Astrocyte of the spinal cord (primary cell): ENCODE measurements around the gene PARD3B.

Experiments
- DNase-seq: peaks from one replicate; pipeline ENCODE4 v3.0.0; 2011; ENCODE audit warnings: low read depth, low spot score
- H3K4me3 ChIP-seq: 2 replicates; pipeline ENCODE4 v1.5.1; 2011; ENCODE audit warnings: low read depth, mild to moderate bottlenecking, low read length, moderate library complexity
- in situ Hi-C: cut with HindIII; loops from 2 replicates; pipeline ENCODE4 v1.10.0; 2017; ENCODE audit warnings: low sequenced_read_pairs
- TF ChIP-seq, protein P1 (sequence below): IDR thresholded peaks from 2 replicates; pipeline ENCODE4 v1.5.1; 2012; ENCODE audit warnings: low read depth, mild to moderate bottlenecking, low read length, inconsistent platforms

PARD3B gene

GRCh38 chr2:204515416-204515815 lies 29.9 kb upstream of the PARD3B start:
- no peak overlapping the region for H3K4me3 ChIP-seq
- TF ChIP-seq, protein P1, sequence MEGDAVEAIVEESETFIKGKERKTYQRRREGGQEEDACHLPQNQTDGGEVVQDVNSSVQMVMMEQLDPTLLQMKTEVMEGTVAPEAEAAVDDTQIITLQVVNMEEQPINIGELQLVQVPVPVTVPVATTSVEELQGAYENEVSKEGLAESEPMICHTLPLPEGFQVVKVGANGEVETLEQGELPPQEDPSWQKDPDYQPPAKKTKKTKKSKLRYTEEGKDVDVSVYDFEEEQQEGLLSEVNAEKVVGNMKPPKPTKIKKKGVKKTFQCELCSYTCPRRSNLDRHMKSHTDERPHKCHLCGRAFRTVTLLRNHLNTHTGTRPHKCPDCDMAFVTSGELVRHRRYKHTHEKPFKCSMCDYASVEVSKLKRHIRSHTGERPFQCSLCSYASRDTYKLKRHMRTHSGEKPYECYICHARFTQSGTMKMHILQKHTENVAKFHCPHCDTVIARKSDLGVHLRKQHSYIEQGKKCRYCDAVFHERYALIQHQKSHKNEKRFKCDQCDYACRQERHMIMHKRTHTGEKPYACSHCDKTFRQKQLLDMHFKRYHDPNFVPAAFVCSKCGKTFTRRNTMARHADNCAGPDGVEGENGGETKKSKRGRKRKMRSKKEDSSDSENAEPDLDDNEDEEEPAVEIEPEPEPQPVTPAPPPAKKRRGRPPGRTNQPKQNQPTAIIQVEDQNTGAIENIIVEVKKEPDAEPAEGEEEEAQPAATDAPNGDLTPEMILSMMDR = no peak
- in situ Hi-C loops = no loop called here
- no peak for DNase-seq

GRCh38 chr2:204517154-204517553 lies 28.1 kb upstream of the PARD3B start:
- in situ Hi-C loops = no loop called here
- TF ChIP-seq, protein P1 = no peak
- no peak overlapping the region for H3K4me3 ChIP-seq
- no peak for DNase-seq

DNA sequence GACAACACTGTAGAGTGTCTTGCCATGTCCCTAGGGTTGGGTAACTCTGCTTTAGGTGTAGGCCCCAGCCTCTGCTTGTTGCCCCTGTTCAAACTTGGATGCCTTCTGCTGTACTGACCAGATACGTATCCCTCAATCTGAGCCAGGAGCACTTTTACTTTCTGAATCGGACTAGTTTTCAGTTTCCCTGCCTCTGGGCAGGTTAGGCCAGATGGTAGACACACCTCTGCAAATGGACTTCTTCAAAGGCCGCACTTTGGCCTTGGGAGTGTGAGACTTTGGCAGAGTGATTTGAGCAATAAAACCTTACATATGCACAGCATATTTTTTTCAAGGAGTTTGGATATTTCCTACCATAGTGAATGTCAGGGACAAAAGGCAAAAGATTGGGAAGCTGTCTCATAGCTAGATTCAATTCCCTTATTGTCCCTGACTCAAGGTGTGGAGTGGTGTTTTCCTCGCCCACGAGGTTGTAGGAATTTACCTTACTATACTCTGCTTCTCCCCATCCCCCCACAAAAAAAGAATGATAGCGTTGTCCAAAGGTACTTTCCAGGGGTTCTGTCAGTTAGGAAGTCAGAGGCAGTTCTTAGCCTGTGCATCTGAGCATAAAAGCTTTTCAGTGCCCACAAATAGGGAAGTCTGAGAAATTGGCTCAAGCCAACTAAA lies 15.3 kb upstream of the PARD3B start:
- H3K4me3 ChIP-seq = no peak overlapping the region
- no peak for DNase-seq
- in situ Hi-C loops = no loop called here
- TF ChIP-seq, protein P1 = no peak

- DNase-seq = no peak
- no peak overlapping the region for H3K4me3 ChIP-seq
- in situ Hi-C loops = no loop called here
- TF ChIP-seq, protein P1 = no peak
These were observed 14.8 kb upstream of the PARD3B start for GRCh38 chr2:204530464-204530805.

GRCh38 chr2:204533629-204534370 lies 11.5 kb upstream of the PARD3B start:
- in situ Hi-C loops = no loop called here
- TF ChIP-seq, protein P1 = no peak
- no peak overlapping the region for H3K4me3 ChIP-seq
- peak; percentile 59 for DNase-seq

- TF ChIP-seq, protein P1 = no peak
- H3K4me3 ChIP-seq = no peak overlapping the region
- no peak for DNase-seq
- in situ Hi-C loops = no loop called here
These were observed 9.9 kb upstream of the PARD3B start for GRCh38 chr2:204535356-204535755.
